GM21717 (cell line): ENCODE measurements around the gene CT45A7.
"Not testable (repeated sequence)": the region's sequence is repeated elsewhere in the genome, so short reads cannot be mapped to it uniquely, and the experiment has no call there.

Source experiments
- ATAC-seq: cut with Tn5 transposase; IDR thresholded peaks from one replicate; pipeline ENCODE4 v1.9.1; 2021; ENCODE audit warnings: mild to moderate bottlenecking, moderate library complexity; ENCODE audit not compliant: unreplicated experiment

Gene CT45A7, protein sequence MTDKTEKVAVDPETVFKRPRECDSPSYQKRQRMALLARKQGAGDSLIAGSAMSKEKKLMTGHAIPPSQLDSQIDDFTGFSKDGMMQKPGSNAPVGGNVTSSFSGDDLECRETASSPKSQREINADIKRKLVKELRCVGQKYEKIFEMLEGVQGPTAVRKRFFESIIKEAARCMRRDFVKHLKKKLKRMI

DNA sequence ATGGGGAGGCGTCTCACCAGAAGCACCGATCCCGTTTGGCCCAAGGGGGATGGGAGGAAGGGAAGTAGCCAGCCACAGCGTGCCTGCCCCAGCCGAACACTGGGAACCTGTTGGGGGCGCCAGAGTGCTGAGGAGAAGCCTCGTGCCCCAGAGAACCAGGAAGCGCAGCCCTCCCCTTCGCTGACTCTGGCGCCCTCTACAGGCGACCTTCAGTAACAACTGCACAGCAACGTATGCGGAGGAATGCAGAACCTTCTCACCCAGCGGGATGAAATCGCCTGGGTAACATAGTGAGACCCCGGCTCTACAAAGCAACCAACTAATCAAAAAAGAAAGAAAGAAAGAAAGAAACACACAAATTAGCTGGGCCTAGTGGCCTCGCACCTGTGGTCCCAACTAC, at the start of gene CT45A7:
TSS of gene CT45A7 (minus strand) at position 101 of the 400 bp plus-strand sequence. CDS start 3,747 bp downstream, outside the sequence.
- not testable (repeated sequence) for ATAC-seq

DNA sequence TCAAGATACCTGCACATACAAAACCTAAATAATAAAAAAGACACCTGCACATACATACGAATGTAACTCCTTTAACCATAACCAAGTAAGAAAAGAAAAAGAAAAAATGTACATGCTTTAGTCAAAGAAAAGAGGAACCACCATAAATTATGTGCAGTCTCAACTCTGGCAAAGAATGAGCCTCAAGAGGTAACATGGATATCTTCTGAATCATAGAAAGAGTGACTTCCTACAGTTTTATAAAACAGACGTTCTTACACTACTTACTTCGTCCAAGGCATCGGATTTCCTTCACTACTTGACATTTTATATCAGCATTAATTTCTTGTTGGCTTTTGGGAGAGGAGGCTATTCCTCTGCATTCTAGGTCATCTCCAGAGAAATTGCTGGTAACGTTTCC, 45.7 kb upstream of the CT45A7 start:
- ATAC-seq, result not testable (repeated sequence)

DNA sequence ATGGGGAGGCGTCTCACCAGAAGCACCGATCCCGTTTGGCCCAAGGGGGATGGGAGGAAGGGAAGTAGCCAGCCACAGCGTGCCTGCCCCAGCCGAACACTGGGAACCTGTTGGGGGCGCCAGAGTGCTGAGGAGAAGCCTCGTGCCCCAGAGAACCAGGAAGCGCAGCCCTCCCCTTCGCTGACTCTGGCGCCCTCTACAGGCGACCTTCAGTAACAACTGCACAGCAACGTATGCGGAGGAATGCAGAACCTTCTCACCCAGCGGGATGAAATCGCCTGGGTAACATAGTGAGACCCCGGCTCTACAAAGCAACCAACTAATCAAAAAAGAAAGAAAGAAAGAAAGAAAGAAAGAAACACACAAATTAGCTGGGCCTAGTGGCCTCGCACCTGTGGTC, 34.6 kb upstream of the CT45A7 start, which contains the start of gene CT45A9:
TSS of gene CT45A9 (minus strand) at position 101 of the 400 bp plus-strand sequence. CDS start 3,751 bp downstream, outside the sequence.
- ATAC-seq, result not testable (repeated sequence)

DNA sequence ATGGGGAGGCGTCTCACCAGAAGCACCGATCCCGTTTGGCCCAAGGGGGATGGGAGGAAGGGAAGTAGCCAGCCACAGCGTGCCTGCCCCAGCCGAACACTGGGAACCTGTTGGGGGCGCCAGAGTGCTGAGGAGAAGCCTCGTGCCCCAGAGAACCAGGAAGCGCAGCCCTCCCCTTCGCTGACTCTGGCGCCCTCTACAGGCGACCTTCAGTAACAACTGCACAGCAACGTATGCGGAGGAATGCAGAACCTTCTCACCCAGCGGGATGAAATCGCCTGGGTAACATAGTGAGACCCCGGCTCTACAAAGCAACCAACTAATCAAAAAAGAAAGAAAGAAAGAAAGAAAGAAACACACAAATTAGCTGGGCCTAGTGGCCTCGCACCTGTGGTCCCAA, 17.4 kb upstream of the CT45A7 start, which contains the start of gene CT45A8:
TSS of gene CT45A8 (minus strand) at position 101 of the 400 bp plus-strand sequence. CDS start 3,755 bp downstream, outside the sequence.
- not testable (repeated sequence) for ATAC-seq

DNA sequence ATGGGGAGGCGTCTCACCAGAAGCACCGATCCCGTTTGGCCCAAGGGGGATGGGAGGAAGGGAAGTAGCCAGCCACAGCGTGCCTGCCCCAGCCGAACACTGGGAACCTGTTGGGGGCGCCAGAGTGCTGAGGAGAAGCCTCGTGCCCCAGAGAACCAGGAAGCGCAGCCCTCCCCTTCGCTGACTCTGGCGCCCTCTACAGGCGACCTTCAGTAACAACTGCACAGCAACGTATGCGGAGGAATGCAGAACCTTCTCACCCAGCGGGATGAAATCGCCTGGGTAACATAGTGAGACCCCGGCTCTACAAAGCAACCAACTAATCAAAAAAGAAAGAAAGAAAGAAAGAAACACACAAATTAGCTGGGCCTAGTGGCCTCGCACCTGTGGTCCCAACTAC, 17.2 kb downstream of the CT45A7 start, which contains the start of gene CT45A2:
TSS of gene CT45A2 (minus strand) at position 101 of the 400 bp plus-strand sequence. CDS start 3,747 bp downstream, outside the sequence.
- not testable (repeated sequence) for ATAC-seq

DNA sequence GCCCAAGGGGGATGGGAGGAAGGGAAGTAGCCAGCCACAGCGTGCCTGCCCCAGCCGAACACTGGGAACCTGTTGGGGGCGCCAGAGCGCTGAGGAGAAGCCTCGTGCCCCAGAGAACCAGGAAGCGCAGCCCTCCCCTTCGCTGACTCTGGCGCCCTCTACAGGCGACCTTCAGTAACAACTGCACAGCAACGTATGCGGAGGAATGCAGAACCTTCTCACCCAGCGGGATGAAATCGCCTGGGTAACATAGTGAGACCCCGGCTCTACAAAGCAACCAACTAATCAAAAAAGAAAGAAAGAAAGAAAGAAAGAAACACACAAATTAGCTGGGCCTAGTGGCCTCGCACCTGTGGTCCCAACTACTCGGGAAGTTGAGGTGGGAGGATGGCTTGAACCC, 34.4 kb downstream of the CT45A7 start, which contains the start of gene CT45A6:
TSS of gene CT45A6 (minus strand) at position 101 of the 400 bp plus-strand sequence. CDS start 3,794 bp downstream, outside the sequence.
- not testable (repeated sequence) for ATAC-seq

DNA sequence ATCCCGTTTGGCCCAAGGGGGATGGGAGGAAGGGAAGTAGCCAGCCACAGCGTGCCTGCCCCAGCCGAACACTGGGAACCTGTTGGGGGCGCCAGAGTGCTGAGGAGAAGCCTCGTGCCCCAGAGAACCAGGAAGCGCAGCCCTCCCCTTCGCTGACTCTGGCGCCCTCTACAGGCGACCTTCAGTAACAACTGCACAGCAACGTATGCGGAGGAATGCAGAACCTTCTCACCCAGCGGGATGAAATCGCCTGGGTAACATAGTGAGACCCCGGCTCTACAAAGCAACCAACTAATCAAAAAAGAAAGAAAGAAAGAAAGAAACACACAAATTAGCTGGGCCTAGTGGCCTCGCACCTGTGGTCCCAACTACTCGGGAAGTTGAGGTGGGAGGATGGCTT, 51.7 kb downstream of the CT45A7 start, which contains the start of gene CT45A5:
TSS of gene CT45A5 (minus strand) at position 101 of the 400 bp plus-strand sequence. CDS start 3,774 bp downstream, outside the sequence.
- not testable (repeated sequence) for ATAC-seq
